PC-3 (cell line): ENCODE measurements around the gene SYT7. TPM values are rescaled to one million over a fixed set of nuclear protein-coding genes. Genes with fewer than 3 reads are reported as not detected.

Experiments
- ATAC-seq: fragments of 200-7000 bp; cut with Tn5 transposase; 2 replicates; pipeline ENCODE4 v1.9.1; 2020; ENCODE audit warnings: mild to moderate bottlenecking, moderate library complexity
- BruUV-seq: library from RNA; stranded (reverse); fragments of 400-500 nt; replicated peaks from 2 replicates; lab custom pipeline; 2021; lab: Mats Ljungman, UMichigan
- CTCF ChIA-PET: fragments of 300-600 bp; sonication (Branson Sonifier 250); formaldehyde crosslinking; loops from one replicate; lab custom pipeline; 2022; ENCODE audit warnings: antibody characterized with exemption; lab: Charles Lee
- POLR2A ChIA-PET: fragments of 300-600 bp; sonication (Branson Sonifier 250); formaldehyde crosslinking; loops from one replicate; lab custom pipeline; 2022; ENCODE audit warnings: antibody characterized with exemption; ENCODE audit not compliant: unreplicated experiment; lab: Charles Lee
- DNase-seq: peaks from one replicate; pipeline ENCODE4 v3.0.0-alpha.2; 2015
- H2AFZ ChIP-seq: fragments of 300-600 bp; sonication (generic); 2 replicates; pipeline ENCODE4 v1.6.0; 2016; ENCODE audit warnings: antibody characterized with exemption, low read length
- H3F3A ChIP-seq: fragments of 300-600 bp; sonication (generic); one replicate; pipeline ENCODE4 v1.6.0; 2017; ENCODE audit warnings: antibody characterized with exemption, low read length, control low read depth, mild to moderate bottlenecking; ENCODE audit not compliant: unreplicated experiment
- H3K27ac ChIP-seq: fragments of 300-600 bp; sonication (generic); 2 replicates; pipeline ENCODE4 v1.5.1; 2016; ENCODE audit warnings: mild to moderate bottlenecking, low read length
- H3K27me3 ChIP-seq: fragments of 300-600 bp; sonication (generic); 2 replicates; pipeline ENCODE4 v1.6.1; 2016; ENCODE audit warnings: low read length, mixed read lengths
- H3K36me3 ChIP-seq: fragments of 300-600 bp; sonication (generic); 2 replicates; pipeline ENCODE4 v1.6.1; 2016; ENCODE audit warnings: low read depth, mixed run types, low read length, mixed read lengths
- H3K4me1 ChIP-seq: fragments of 300-600 bp; sonication (generic); 2 replicates; pipeline ENCODE4 v1.5.1; 2016; ENCODE audit warnings: low read length; ENCODE audit not compliant: insufficient read depth
- H3K4me2 ChIP-seq: fragments of 300-600 bp; sonication (generic); 2 replicates; pipeline ENCODE4 v1.6.0; 2016; ENCODE audit warnings: low read length
- H3K4me3 ChIP-seq: fragments of 300-600 bp; sonication (generic); 2 replicates; pipeline ENCODE4 v1.5.1; 2016; ENCODE audit warnings: mild to moderate bottlenecking, low read length, mixed read lengths
- H3K79me2 ChIP-seq: fragments of 300-600 bp; sonication (generic); 2 replicates; pipeline ENCODE4 v1.6.1; 2017; ENCODE audit warnings: low read length, mixed read lengths
- H3K9ac ChIP-seq: fragments of 300-600 bp; sonication (generic); 2 replicates; pipeline ENCODE4 v1.6.0; 2016; ENCODE audit warnings: mild to moderate bottlenecking, low read length
- H3K9me2 ChIP-seq: fragments of 300-600 bp; sonication (generic); replicated peaks from 2 replicates; pipeline ENCODE4 v1.6.1; 2016; ENCODE audit warnings: mixed run types, low read length, mixed read lengths
- H3K9me3 ChIP-seq: fragments of 300-600 bp; sonication (generic); 2 replicates; pipeline ENCODE4 v1.6.1; 2016; ENCODE audit warnings: low read length, mixed read lengths
- H4K20me1 ChIP-seq: fragments of 300-600 bp; sonication (generic); 2 replicates; pipeline ENCODE4 v1.6.1; 2016; ENCODE audit warnings: low read length, mixed read lengths
- EZH2 ChIP-seq: fragments of 300-600 bp; sonication (generic); IDR thresholded peaks from one replicate; pipeline ENCODE4 v1.6.1; 2017; ENCODE audit warnings: antibody characterized with exemption, mild to moderate bottlenecking, low read length; ENCODE audit not compliant: unreplicated experiment
- EZH2phosphoT487 ChIP-seq: fragments of 300-600 bp; sonication (generic); IDR thresholded peaks from 2 replicates; pipeline ENCODE4 v1.6.1; 2018; ENCODE audit warnings: mild to moderate bottlenecking, antibody characterized with exemption, low read length, borderline replicate concordance
- intact Hi-C: fragments of 100-400 bp; cut with micrococcal nuclease; formaldehyde crosslinking; loops from 2 replicates; pipeline ENCODE4 v1.9.0; 2023
- total RNA-seq: library from RNA; depleted of rRNA; stranded (reverse); fragments of >200 nt; gene quantifications from 2 replicates; pipeline ENCODE4 v1.2.3, GENCODE V29; 2014
- TF ChIP-seq, protein P1 (sequence below): fragments of 300-600 bp; sonication (generic); conservative IDR thresholded peaks from 2 replicates; pipeline ENCODE4 v1.5.1; 2017; ENCODE audit warnings: antibody characterized with exemption, low read depth, mild to moderate bottlenecking, low read length

The SYT7 gene
- total RNA-seq, 1 experiment from 2014 or later = 23.2 TPM

DNA sequence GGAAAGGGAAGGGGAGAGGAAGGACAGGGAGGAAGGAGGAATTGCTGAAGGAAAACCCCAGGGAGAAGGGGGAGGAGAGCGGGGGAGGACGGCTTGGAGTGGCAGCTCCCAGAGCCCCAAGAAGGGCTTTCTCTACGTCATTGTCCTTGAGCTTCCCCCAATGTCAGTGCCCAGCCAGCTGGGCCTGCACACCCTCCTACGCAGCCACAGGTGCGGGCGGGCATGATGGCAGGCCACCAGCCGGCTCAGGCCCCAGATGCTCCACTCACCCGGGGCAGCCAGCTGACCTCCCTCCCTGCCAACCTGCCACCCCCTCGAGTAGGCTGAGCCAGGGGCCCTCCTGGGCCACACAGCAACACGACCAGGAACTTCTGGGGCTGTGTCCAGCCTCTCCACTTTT lies 11.2 kb downstream of the SYT7 start:
- BruUV-seq = no TSS peak

DNA sequence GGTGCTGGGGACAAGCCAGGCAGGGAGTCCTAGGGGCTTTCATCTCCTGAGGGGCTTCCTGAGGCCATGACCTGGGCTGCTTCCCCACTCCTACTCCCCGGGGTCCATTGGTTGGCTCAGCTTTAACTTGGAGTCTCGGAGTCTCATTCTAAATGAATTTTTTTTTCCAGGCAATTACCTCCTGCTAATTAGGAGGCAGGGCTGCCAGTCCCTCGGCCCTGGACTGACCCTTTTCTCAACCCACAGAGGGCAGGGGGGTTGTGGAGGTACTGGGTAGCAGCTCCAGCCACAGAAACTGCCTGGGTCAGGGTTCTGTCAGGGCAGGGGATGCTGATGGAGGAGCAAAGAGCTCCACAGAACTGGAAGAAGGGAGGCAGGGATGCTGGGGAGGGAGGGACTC lies 11.9 kb downstream of the SYT7 start:
- no peak for ATAC-seq
- Histone ChIP-seq H3K4me2 (no peak overlapping the region), H3K27ac (no peak overlapping the region), H3K4me1 (no peaks in the 10 kb centered on the region), H3K27me3 (no peaks in the 10 kb centered on the region), H2AFZ (no peak overlapping the region), H3K79me2 (no peaks in the 10 kb centered on the region), H3K9me2 (no peaks in the 10 kb centered on the region), H3F3A (no peaks in the 10 kb centered on the region), H3K9ac (no peak overlapping the region), H3K4me3 (no peak overlapping the region), H4K20me1 (0 out of 2 replicates have a peak, but pooled peaks cover 11% of the 10 kb centered on the region), H3K9me3 (no peaks in the 10 kb centered on the region), H3K36me3 (no peaks in the 10 kb centered on the region)
- BruUV-seq = no TSS peak
- TF ChIP-seq EZH2phosphoT487 (no peak), EZH2 (no peak)
- TF ChIP-seq, protein P1, sequence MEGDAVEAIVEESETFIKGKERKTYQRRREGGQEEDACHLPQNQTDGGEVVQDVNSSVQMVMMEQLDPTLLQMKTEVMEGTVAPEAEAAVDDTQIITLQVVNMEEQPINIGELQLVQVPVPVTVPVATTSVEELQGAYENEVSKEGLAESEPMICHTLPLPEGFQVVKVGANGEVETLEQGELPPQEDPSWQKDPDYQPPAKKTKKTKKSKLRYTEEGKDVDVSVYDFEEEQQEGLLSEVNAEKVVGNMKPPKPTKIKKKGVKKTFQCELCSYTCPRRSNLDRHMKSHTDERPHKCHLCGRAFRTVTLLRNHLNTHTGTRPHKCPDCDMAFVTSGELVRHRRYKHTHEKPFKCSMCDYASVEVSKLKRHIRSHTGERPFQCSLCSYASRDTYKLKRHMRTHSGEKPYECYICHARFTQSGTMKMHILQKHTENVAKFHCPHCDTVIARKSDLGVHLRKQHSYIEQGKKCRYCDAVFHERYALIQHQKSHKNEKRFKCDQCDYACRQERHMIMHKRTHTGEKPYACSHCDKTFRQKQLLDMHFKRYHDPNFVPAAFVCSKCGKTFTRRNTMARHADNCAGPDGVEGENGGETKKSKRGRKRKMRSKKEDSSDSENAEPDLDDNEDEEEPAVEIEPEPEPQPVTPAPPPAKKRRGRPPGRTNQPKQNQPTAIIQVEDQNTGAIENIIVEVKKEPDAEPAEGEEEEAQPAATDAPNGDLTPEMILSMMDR = no peak
- POLR2A ChIA-PET = no interaction called here
- DNase-seq = no peak
- intact Hi-C loops = no loop called here
- CTCF ChIA-PET = no interaction called here

More for the DNA sequence above, 11.2 kb downstream of the SYT7 start:
- H3K9me2 ChIP-seq = no peaks in the 10 kb centered on the region
- POLR2A ChIA-PET = no interaction called here
- no peaks in the 10 kb centered on the region for H3K27me3 ChIP-seq
- CTCF ChIA-PET = no interaction called here
- ATAC-seq (no peak), DNase-seq (no peak)
- intact Hi-C loops = no loop called here
- H3K4me2 ChIP-seq = no peak overlapping the region
- H3F3A ChIP-seq = no peaks in the 10 kb centered on the region
- no peaks in the 10 kb centered on the region for H3K9me3 ChIP-seq
- H2AFZ ChIP-seq = no peak overlapping the region
- no peaks in the 10 kb centered on the region for H3K79me2 ChIP-seq
- no peak overlapping the region for H3K9ac ChIP-seq
- no peaks in the 10 kb centered on the region for H3K4me1 ChIP-seq
- no peaks in the 10 kb centered on the region for H3K36me3 ChIP-seq
- TF ChIP-seq, protein P1 = no peak
- TF ChIP-seq EZH2phosphoT487 (no peak), EZH2 (no peak)
- H4K20me1 ChIP-seq = 0 out of 2 replicates have a peak, but pooled peaks cover 14% of the 10 kb centered on the region
- no peak overlapping the region for H3K4me3 ChIP-seq
- H3K27ac ChIP-seq = no peak overlapping the region

DNA sequence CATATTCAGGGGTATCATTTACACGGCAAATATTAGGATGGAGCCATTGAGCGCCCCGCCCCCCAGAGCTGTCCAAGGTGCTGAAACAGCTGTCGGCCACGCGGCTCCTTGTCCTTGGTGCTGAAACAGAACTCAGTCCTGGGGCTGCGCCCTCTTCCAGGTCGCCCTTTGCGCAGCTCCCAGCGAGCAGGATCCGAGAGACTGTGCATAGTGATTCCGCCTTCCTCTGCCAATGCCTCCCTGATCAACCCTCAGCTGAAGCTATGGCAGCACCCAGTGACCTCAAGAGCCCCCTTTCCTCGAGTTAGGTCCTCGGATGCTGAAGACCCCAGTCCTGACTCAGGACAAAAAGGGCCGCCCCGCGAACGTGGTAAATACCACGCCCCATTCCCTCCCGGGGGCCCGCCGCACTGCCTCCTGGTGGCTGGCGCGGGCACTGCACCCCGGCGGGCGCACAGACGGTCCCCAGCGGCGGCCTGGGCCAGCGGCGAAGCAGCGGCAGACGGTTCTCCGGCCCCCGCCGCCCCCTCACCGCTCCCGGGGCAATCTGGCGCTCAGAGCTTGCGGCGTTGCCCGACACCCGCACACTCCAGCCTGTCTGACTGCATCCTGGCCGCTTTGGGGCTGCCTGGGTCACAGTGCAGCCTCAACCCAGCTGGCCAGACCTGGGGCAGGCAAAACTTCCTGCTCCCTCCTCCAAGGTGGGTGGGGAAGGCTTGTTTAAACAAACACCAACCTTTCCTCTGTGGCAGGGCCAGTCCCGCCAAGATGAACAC lies 13.4 kb downstream of the SYT7 start:
- DNase-seq = peak; percentile 81
- H3K79me2 ChIP-seq = no peaks in the 10 kb centered on the region
- no peak overlapping the region for H3K4me3 ChIP-seq
- ATAC-seq = peak; percentile 69
- CTCF ChIA-PET = interaction anchor here (0.6 to 1.1 kb wide), 2 partner anchors 22 to 54 kb away, joined by 3 to 4 read pairs; no protein-coding TSS in a partner anchor
- TF ChIP-seq, protein P1 = peak; percentile 63; the same call in 1 of the 2 replicates
- TF ChIP-seq EZH2phosphoT487 = no peak
- no peak overlapping the region for H2AFZ ChIP-seq
- POLR2A ChIA-PET = no interaction called here
- H3K9ac ChIP-seq = no peak overlapping the region
- H3K9me3 ChIP-seq = no peaks in the 10 kb centered on the region
- BruUV-seq = no TSS peak
- no peaks in the 10 kb centered on the region for H3F3A ChIP-seq
- H3K4me1 ChIP-seq = no peaks in the 10 kb centered on the region
- no peaks in the 10 kb centered on the region for H3K36me3 ChIP-seq
- intact Hi-C loops = no loop called here
- no peak overlapping the region for H3K4me2 ChIP-seq
- no peak overlapping the region for H3K27ac ChIP-seq
- no peaks in the 10 kb centered on the region for H3K9me2 ChIP-seq
- H3K27me3 ChIP-seq = no peaks in the 10 kb centered on the region
- 0 out of 2 replicates have a peak, but pooled peaks cover 6% of the 10 kb centered on the region for H4K20me1 ChIP-seq
